Panc1 (cell line): ENCODE measurements around the gene PHTF2. TPM values are rescaled to one million over a fixed set of nuclear protein-coding genes. Genes with fewer than 3 reads are reported as not detected.

Experiments
- ATAC-seq: fragments of 200-7000 bp; cut with Tn5 transposase; 2 replicates; pipeline ENCODE4 v1.9.1; 2020; ENCODE audit warnings: mild to moderate bottlenecking, moderate library complexity
- BruUV-seq: library from RNA; stranded (reverse); fragments of 400-500 nt; replicated peaks from 2 replicates; lab custom pipeline; 2021; lab: Mats Ljungman, UMichigan
- CTCF ChIA-PET: fragments of 300-600 bp; sonication (Branson Sonifier 250); formaldehyde crosslinking; loops from one replicate; lab custom pipeline; 2022; ENCODE audit warnings: antibody characterized with exemption; lab: Charles Lee
- POLR2A ChIA-PET: fragments of 300-600 bp; sonication (Branson Sonifier 250); formaldehyde crosslinking; loops from one replicate; lab custom pipeline; 2022; ENCODE audit warnings: antibody characterized with exemption; lab: Charles Lee
- DNase-seq: peaks from one replicate; pipeline ENCODE4 v3.0.0-alpha.2; 2010; ENCODE audit warnings: low read depth, low spot score
- H3K27ac ChIP-seq: 2 replicates; pipeline ENCODE4 v1.5.1; 2011; ENCODE audit warnings: mild to moderate bottlenecking, low read length, inconsistent platforms
- H3K27me3 ChIP-seq: fragments of 200-500 bp; sonication (Bioruptor generic); 2 replicates; pipeline ENCODE4 v1.6.0; 2014; ENCODE audit warnings: low read length, inconsistent platforms; ENCODE audit not compliant: control insufficient read depth, insufficient read depth
- H3K36me3 ChIP-seq: fragments of 200-500 bp; sonication (Bioruptor generic); 2 replicates; pipeline ENCODE4 v1.5.1; 2014; ENCODE audit warnings: inconsistent platforms, mild to moderate bottlenecking, low read length, moderate library complexity; ENCODE audit not compliant: control insufficient read depth, insufficient read depth
- H3K4me1 ChIP-seq: 2 replicates; pipeline ENCODE4 v1.5.1; 2011; ENCODE audit warnings: inconsistent platforms, mild to moderate bottlenecking, low read length, moderate library complexity; ENCODE audit not compliant: control insufficient read depth, insufficient read depth
- H3K4me3 ChIP-seq, 2 experiments: 2 replicates each; pipeline ENCODE4 v1.5.1; 2011 to 2012; ENCODE audit warnings: low read depth in 2 of 2, low read length in 2 of 2, mild to moderate bottlenecking in 2 of 2, inconsistent platforms in 1 of 2, moderate library complexity in 1 of 2
- H3K9me3 ChIP-seq: fragments of 200-500 bp; sonication (Bioruptor generic); 2 replicates; pipeline ENCODE4 v1.5.1; 2014; ENCODE audit warnings: low read depth, mild to moderate bottlenecking, inconsistent platforms, low read length, moderate library complexity; ENCODE audit not compliant: control insufficient read depth, insufficient read depth
- CTCF ChIP-seq: fragments of 450-650 bp; IDR thresholded peaks from 2 replicates; pipeline ENCODE4 v1.5.1; 2017; ENCODE audit warnings: mild to moderate bottlenecking
- POLR2AphosphoS5 ChIP-seq: IDR thresholded peaks from 2 replicates; pipeline ENCODE4 v1.6.1; 2012; ENCODE audit warnings: mild to moderate bottlenecking, low read depth, low read length, moderate library complexity
- REST ChIP-seq, 2 experiments: IDR thresholded peaks; 2 replicates each; pipeline ENCODE4 v1.6.1; 2011 to 2012; ENCODE audit warnings: low read depth in 2 of 2, control low read depth in 1 of 2, low read length in 1 of 2, mild to moderate bottlenecking in 1 of 2, moderate library complexity in 1 of 2; ENCODE audit not compliant: insufficient read depth in 1 of 2
- SIN3A ChIP-seq: IDR thresholded peaks from 2 replicates; pipeline ENCODE4 v1.6.1; 2012; ENCODE audit warnings: low read depth, mild to moderate bottlenecking, low read length, moderate library complexity, borderline replicate concordance; ENCODE audit not compliant: insufficient read depth
- TCF7L2 ChIP-seq: IDR thresholded peaks from 2 replicates; pipeline ENCODE4 v1.6.1; 2011; ENCODE audit warnings: mild to moderate bottlenecking, low read depth, low read length, inconsistent platforms
- in situ Hi-C: cut with HindIII; loops from 2 replicates; pipeline ENCODE4 v1.10.0; 2016; ENCODE audit warnings: low sequenced_read_pairs, low pct_unique_long_range_greater_than_20kb
- intact Hi-C: fragments of 100-400 bp; cut with micrococcal nuclease; formaldehyde crosslinking; loops from one replicate; pipeline ENCODE4 v1.10.0; 2022; ENCODE audit not compliant: unreplicated experiment
- total RNA-seq: library from RNA; stranded (reverse); gene quantifications from one replicate; pipeline ENCODE4 v1.2.1, GENCODE V29; 2021; ENCODE audit not compliant: unreplicated experiment

PHTF2 gene
- total RNA-seq, 1 experiment from 2014 or later: 61.5 TPM

- Histone ChIP-seq H3K27ac (no peak overlapping the region), H3K27me3 (no peaks in the 10 kb centered on the region), H3K4me3 (no peak overlapping the region), H3K4me1 (no peaks in the 10 kb centered on the region), H3K36me3 (peaks cover 3% of the 10 kb centered on the region; the same call in 1 of the 2 replicates), H3K9me3 (no peaks in the 10 kb centered on the region)
- no peak for TF ChIP-seq POLR2AphosphoS5
- TF ChIP-seq REST (IDR thresholded peaks at IDR 0.05; ENCODE audit: insufficient read depth in 1 of 2, low read depth in 2 of 2, low read length in 1 of 2): no peak
- no peak for TF ChIP-seq CTCF
- TF ChIP-seq TCF7L2: no peak
- TF ChIP-seq SIN3A: no peak
- ChIA-PET CTCF (no interaction called here), POLR2A (no interaction called here)
- BruUV-seq: no TSS peak
- in situ Hi-C loops: no loop called here
- ATAC-seq (no peak), DNase-seq (no peak)
- intact Hi-C loops: no loop called here
Measured at GRCh38 chr7:77923419-77923818, 124.8 kb downstream of the PHTF2 start.

GRCh38 chr7:77930496-77930895, 131.9 kb downstream of the PHTF2 start:
- no peak for TF ChIP-seq SIN3A
- no peak for TF ChIP-seq TCF7L2
- TF ChIP-seq CTCF: no peak
- TF ChIP-seq REST (IDR thresholded peaks at IDR 0.05; ENCODE audit: insufficient read depth in 1 of 2, low read depth in 2 of 2, low read length in 1 of 2): no peak
- TF ChIP-seq POLR2AphosphoS5: no peak
- CTCF ChIA-PET: no interaction called here
- no TSS peak for BruUV-seq

More at GRCh38 chr7:77930496-77930895, 131.9 kb downstream of the PHTF2 start:
- Histone ChIP-seq H3K9me3 (no peaks in the 10 kb centered on the region), H3K4me3 (no peak overlapping the region), H3K27me3 (no peaks in the 10 kb centered on the region), H3K4me1 (no peaks in the 10 kb centered on the region), H3K36me3 (peaks cover 4% of the 10 kb centered on the region; the same call in 1 of the 2 replicates), H3K27ac (no peak overlapping the region)
- POLR2A ChIA-PET: no interaction called here
- intact Hi-C loops (loop anchor here (10.0 kb wide), 1 partner anchor 136 kb away; the partner anchor contains the start of genes PHTF2 and TMEM60), in situ Hi-C loops (no loop called here)
- DNase-seq: no peak
- ATAC-seq: no peak
